ENCODE data around the gene SELENOO.
"Not testable (repeated sequence)": the region's sequence is repeated elsewhere in the genome, so short reads cannot be mapped to it uniquely, and the experiment has no call there.

SELENOO gene

GRCh38 chr22:50200461-50201190, at the start of gene SELENOO:
Gene SELENOO (plus strand): TSS chr22:50201011. CDS start chr22:50201037, 26 bp downstream.
- DNase-seq (ENCODE audit: low read depth): peak; percentile 92

GRCh38 chr22:50151571-50152537, 49.0 kb upstream of the SELENOO start:
- no peak for DNase-seq (ENCODE audit: low read depth)

GRCh38 chr22:50153056-50153755, 47.6 kb upstream of the SELENOO start:
- DNase-seq (ENCODE audit: low read depth): no peak

GRCh38 chr22:50153756-50154140, 47.1 kb upstream of the SELENOO start:
- DNase-seq (ENCODE audit: low read depth): no peak

GRCh38 chr22:50157709-50158375, 43.0 kb upstream of the SELENOO start:
- DNase-seq (ENCODE audit: low read depth): no peak

- no peak for DNase-seq (ENCODE audit: low read depth)
Observed at GRCh38 chr22:50160947-50161346, 39.9 kb upstream of the SELENOO start.

GRCh38 chr22:50161508-50162390, 39.1 kb upstream of the SELENOO start:
- no peak for DNase-seq (ENCODE audit: low read depth)

- no peak for DNase-seq (ENCODE audit: low read depth)
Observed at GRCh38 chr22:50162391-50162956, 38.3 kb upstream of the SELENOO start.

- no peak for DNase-seq (ENCODE audit: low read depth)
Observed at GRCh38 chr22:50165436-50166123, 35.2 kb upstream of the SELENOO start.

- DNase-seq (ENCODE audit: low read depth): no peak
Observed at GRCh38 chr22:50167689-50168489, 32.9 kb upstream of the SELENOO start.

GRCh38 chr22:50168490-50169180, 32.2 kb upstream of the SELENOO start:
- not testable (repeated sequence) for DNase-seq (ENCODE audit: low read depth)

GRCh38 chr22:50169181-50169759, 31.5 kb upstream of the SELENOO start:
- DNase-seq (ENCODE audit: low read depth): no peak

- DNase-seq (ENCODE audit: low read depth): peak; percentile 61
Observed at GRCh38 chr22:50169774-50170341, 31.0 kb upstream of the SELENOO start.

GRCh38 chr22:50170453-50171318, 30.1 kb upstream of the SELENOO start, which contains the start of gene PANX2:
Gene PANX2 (plus strand): TSS chr22:50170731. CDS start chr22:50170731, 0 bp downstream.
- no peak for DNase-seq (ENCODE audit: low read depth)

- DNase-seq (ENCODE audit: low read depth): no peak
Observed at GRCh38 chr22:50171319-50171964, 29.4 kb upstream of the SELENOO start.

- no peak for DNase-seq (ENCODE audit: low read depth)
Observed at GRCh38 chr22:50171965-50172421, 28.8 kb upstream of the SELENOO start.
